ENCODE results near the gene ABI3BP. TPM values are rescaled to one million over a fixed set of nuclear protein-coding genes. Genes with fewer than 3 reads are reported as not detected.
"Not testable (repeated sequence)": the region's sequence is repeated elsewhere in the genome, so short reads cannot be mapped to it uniquely, and the experiment has no call there.

Gene ABI3BP
- total and polyA plus RNA-seq, 9 donors = 176 to 605 (median 300) TPM

- H3K4me1 ChIP-seq (ENCODE audit: control insufficient read depth, insufficient read depth, low read length) = peaks cover 7% of the 10 kb centered on the region
- H3K27me3 ChIP-seq (ENCODE audit: control insufficient read depth, insufficient read depth, low read length) = no peaks in the 10 kb centered on the region
- peak overlapping the region; percentile 60 for H3K27ac ChIP-seq (ENCODE audit: low read length)
- DNase-seq = no peak
- H3K4me3 ChIP-seq (ENCODE audit: low read length) = no peak overlapping the region
- H3K36me3 ChIP-seq (ENCODE audit: control insufficient read depth, insufficient read depth, low read length) = no peaks in the 10 kb centered on the region
- H3K9me3 ChIP-seq (replicated peaks; ENCODE audit: control insufficient read depth, low read depth, low read length) = peaks cover 2% of the 10 kb centered on the region
- 92% methylated on average over 2 of the region's 3 CpGs for WGBS (ENCODE audit: insufficient coverage)
Observed at GRCh38 chr3:100954199-100954935, 38.9 kb downstream of the ABI3BP start.

- Histone ChIP-seq H3K27me3 (ENCODE audit: control insufficient read depth, insufficient read depth, low read length) (no peaks in the 10 kb centered on the region), H3K9me3 (replicated peaks; ENCODE audit: control insufficient read depth, low read depth, low read length) (no peaks in the 10 kb centered on the region), H3K27ac (ENCODE audit: low read length) (no peak overlapping the region), H3K4me1 (ENCODE audit: control insufficient read depth, insufficient read depth, low read length) (peaks cover 7% of the 10 kb centered on the region), H3K36me3 (ENCODE audit: control insufficient read depth, insufficient read depth, low read length) (no peaks in the 10 kb centered on the region), H3K4me3 (ENCODE audit: low read length) (no peak overlapping the region)
- no peak for DNase-seq
- WGBS (ENCODE audit: insufficient coverage) = no CpG with 5 or more reads among the region's 4 CpGs
Observed at GRCh38 chr3:100953103-100953502, 40.1 kb downstream of the ABI3BP start.

- WGBS (ENCODE audit: insufficient coverage) = no CpG with 5 or more reads among the region's 3 CpGs
- H3K27ac ChIP-seq (ENCODE audit: low read length) = no peak overlapping the region
- H3K4me3 ChIP-seq (ENCODE audit: low read length) = no peak overlapping the region
- no peaks in the 10 kb centered on the region for H3K9me3 ChIP-seq (replicated peaks; ENCODE audit: control insufficient read depth, low read depth, low read length)
- no peaks in the 10 kb centered on the region for H3K27me3 ChIP-seq (ENCODE audit: control insufficient read depth, insufficient read depth, low read length)
- no peak for DNase-seq
- H3K4me1 ChIP-seq (ENCODE audit: control insufficient read depth, insufficient read depth, low read length) = no peaks in the 10 kb centered on the region
- H3K36me3 ChIP-seq (ENCODE audit: control insufficient read depth, insufficient read depth, low read length) = no peaks in the 10 kb centered on the region
Observed at GRCh38 chr3:100947119-100947518, 46.1 kb downstream of the ABI3BP start.

- DNase-seq; H3K27ac ChIP-seq (ENCODE audit: low read length); H3K36me3 ChIP-seq (ENCODE audit: control insufficient read depth, insufficient read depth, low read length); H3K4me1 ChIP-seq (ENCODE audit: control insufficient read depth, insufficient read depth, low read length); H3K9me3 ChIP-seq (replicated peaks; ENCODE audit: control insufficient read depth, low read depth, low read length); H3K4me3 ChIP-seq (ENCODE audit: low read length); H3K27me3 ChIP-seq (ENCODE audit: control insufficient read depth, insufficient read depth, low read length): not testable (repeated sequence)
- WGBS (ENCODE audit: insufficient coverage) = no CpG with 5 or more reads among the region's 2 CpGs
Observed at GRCh38 chr3:100946096-100946495, 47.1 kb downstream of the ABI3BP start.

GRCh38 chr3:100941451-100941850, 51.8 kb downstream of the ABI3BP start:
- Histone ChIP-seq H3K36me3 (ENCODE audit: control insufficient read depth, insufficient read depth, low read length) (no peaks in the 10 kb centered on the region), H3K27ac (ENCODE audit: low read length) (no peak overlapping the region), H3K4me3 (ENCODE audit: low read length) (no peak overlapping the region), H3K9me3 (replicated peaks; ENCODE audit: control insufficient read depth, low read depth, low read length) (no peaks in the 10 kb centered on the region), H3K27me3 (ENCODE audit: control insufficient read depth, insufficient read depth, low read length) (no peaks in the 10 kb centered on the region), H3K4me1 (ENCODE audit: control insufficient read depth, insufficient read depth, low read length) (peaks cover 2% of the 10 kb centered on the region)
- WGBS (ENCODE audit: insufficient coverage) = 60% methylated on average over 1 of the region's 2 CpGs
- no peak for DNase-seq

- peaks cover 2% of the 10 kb centered on the region for H3K4me1 ChIP-seq (ENCODE audit: control insufficient read depth, insufficient read depth, low read length)
- H3K27me3 ChIP-seq (ENCODE audit: control insufficient read depth, insufficient read depth, low read length) = no peaks in the 10 kb centered on the region
- H3K4me3 ChIP-seq (ENCODE audit: low read length) = no peak overlapping the region
- WGBS (ENCODE audit: insufficient coverage) = 20% methylated on average over 1 of the region's 2 CpGs
- DNase-seq = peak; percentile 68
- no peaks in the 10 kb centered on the region for H3K36me3 ChIP-seq (ENCODE audit: control insufficient read depth, insufficient read depth, low read length)
- no peak overlapping the region for H3K27ac ChIP-seq (ENCODE audit: low read length)
- H3K9me3 ChIP-seq (replicated peaks; ENCODE audit: control insufficient read depth, low read depth, low read length) = no peaks in the 10 kb centered on the region
Observed at GRCh38 chr3:100941041-100941440, 52.2 kb downstream of the ABI3BP start.

- no peaks in the 10 kb centered on the region for H3K9me3 ChIP-seq (replicated peaks; ENCODE audit: control insufficient read depth, low read depth, low read length)
- WGBS (ENCODE audit: insufficient coverage) = no CpG with 5 or more reads among the region's 1 CpG
- H3K4me3 ChIP-seq (ENCODE audit: low read length) = no peak overlapping the region
- H3K27me3 ChIP-seq (ENCODE audit: control insufficient read depth, insufficient read depth, low read length) = no peaks in the 10 kb centered on the region
- H3K27ac ChIP-seq (ENCODE audit: low read length) = no peak overlapping the region
- no peak for DNase-seq
- peaks cover 2% of the 10 kb centered on the region for H3K4me1 ChIP-seq (ENCODE audit: control insufficient read depth, insufficient read depth, low read length)
- H3K36me3 ChIP-seq (ENCODE audit: control insufficient read depth, insufficient read depth, low read length) = no peaks in the 10 kb centered on the region
Observed at GRCh38 chr3:100936931-100937330, 56.3 kb downstream of the ABI3BP start.

- Histone ChIP-seq H3K27me3 (ENCODE audit: control insufficient read depth, insufficient read depth, low read length) (no peaks in the 10 kb centered on the region), H3K4me3 (ENCODE audit: low read length) (no peak overlapping the region), H3K9me3 (replicated peaks; ENCODE audit: control insufficient read depth, low read depth, low read length) (no peaks in the 10 kb centered on the region), H3K36me3 (ENCODE audit: control insufficient read depth, insufficient read depth, low read length) (no peaks in the 10 kb centered on the region), H3K27ac (ENCODE audit: low read length) (no peak overlapping the region), H3K4me1 (ENCODE audit: control insufficient read depth, insufficient read depth, low read length) (no peaks in the 10 kb centered on the region)
- no CpG with 5 or more reads among the region's 4 CpGs for WGBS (ENCODE audit: insufficient coverage)
- DNase-seq = no peak
Observed at GRCh38 chr3:100932491-100932890, 60.7 kb downstream of the ABI3BP start.

- peak; percentile 40 for DNase-seq
- no peaks in the 10 kb centered on the region for H3K27me3 ChIP-seq (ENCODE audit: control insufficient read depth, insufficient read depth, low read length)
- no peaks in the 10 kb centered on the region for H3K4me1 ChIP-seq (ENCODE audit: control insufficient read depth, insufficient read depth, low read length)
- no peak overlapping the region for H3K27ac ChIP-seq (ENCODE audit: low read length)
- no peaks in the 10 kb centered on the region for H3K9me3 ChIP-seq (replicated peaks; ENCODE audit: control insufficient read depth, low read depth, low read length)
- no peak overlapping the region for H3K4me3 ChIP-seq (ENCODE audit: low read length)
- no peaks in the 10 kb centered on the region for H3K36me3 ChIP-seq (ENCODE audit: control insufficient read depth, insufficient read depth, low read length)
- WGBS (ENCODE audit: insufficient coverage) = no CpG with 5 or more reads among the region's 6 CpGs
Observed at GRCh38 chr3:100928638-100929428, 64.4 kb downstream of the ABI3BP start.

GRCh38 chr3:100927775-100928174, 65.4 kb downstream of the ABI3BP start:
- no peak overlapping the region for H3K4me3 ChIP-seq (ENCODE audit: low read length)
- H3K27me3 ChIP-seq (ENCODE audit: control insufficient read depth, insufficient read depth, low read length) = no peaks in the 10 kb centered on the region
- no peaks in the 10 kb centered on the region for H3K36me3 ChIP-seq (ENCODE audit: control insufficient read depth, insufficient read depth, low read length)
- H3K27ac ChIP-seq (ENCODE audit: low read length) = no peak overlapping the region
- DNase-seq = no peak
- no peaks in the 10 kb centered on the region for H3K4me1 ChIP-seq (ENCODE audit: control insufficient read depth, insufficient read depth, low read length)
- no peaks in the 10 kb centered on the region for H3K9me3 ChIP-seq (replicated peaks; ENCODE audit: control insufficient read depth, low read depth, low read length)
